ENCODE measurements around the gene WDR76. TPM values are rescaled to one million over a fixed set of nuclear protein-coding genes. Genes with fewer than 3 reads are reported as not detected.
"Not testable (repeated sequence)": the region's sequence is repeated elsewhere in the genome, so short reads cannot be mapped to it uniquely, and the experiment has no call there.

The WDR76 gene
- polyA plus RNA-seq (ENCODE audit: insufficient read length), result 7.3 TPM

- DNase-seq, result peak; percentile 85
These were observed at the start of gene WDR76 for GRCh38 chr15:43826508-43827341. Gene WDR76, plus strand, starts transcription at chr15:43827002. Its CDS starts 31 bp downstream, at chr15:43827033.

- peak; percentile 78 for DNase-seq
These were observed 49.4 kb upstream of the WDR76 start for GRCh38 chr15:43777267-43777914.

- DNase-seq, result no peak
These were observed 47.8 kb upstream of the WDR76 start for GRCh38 chr15:43779016-43779415.

GRCh38 chr15:43789409-43789808 is 37.4 kb upstream of the WDR76 start:
- DNase-seq, result no peak

DNA sequence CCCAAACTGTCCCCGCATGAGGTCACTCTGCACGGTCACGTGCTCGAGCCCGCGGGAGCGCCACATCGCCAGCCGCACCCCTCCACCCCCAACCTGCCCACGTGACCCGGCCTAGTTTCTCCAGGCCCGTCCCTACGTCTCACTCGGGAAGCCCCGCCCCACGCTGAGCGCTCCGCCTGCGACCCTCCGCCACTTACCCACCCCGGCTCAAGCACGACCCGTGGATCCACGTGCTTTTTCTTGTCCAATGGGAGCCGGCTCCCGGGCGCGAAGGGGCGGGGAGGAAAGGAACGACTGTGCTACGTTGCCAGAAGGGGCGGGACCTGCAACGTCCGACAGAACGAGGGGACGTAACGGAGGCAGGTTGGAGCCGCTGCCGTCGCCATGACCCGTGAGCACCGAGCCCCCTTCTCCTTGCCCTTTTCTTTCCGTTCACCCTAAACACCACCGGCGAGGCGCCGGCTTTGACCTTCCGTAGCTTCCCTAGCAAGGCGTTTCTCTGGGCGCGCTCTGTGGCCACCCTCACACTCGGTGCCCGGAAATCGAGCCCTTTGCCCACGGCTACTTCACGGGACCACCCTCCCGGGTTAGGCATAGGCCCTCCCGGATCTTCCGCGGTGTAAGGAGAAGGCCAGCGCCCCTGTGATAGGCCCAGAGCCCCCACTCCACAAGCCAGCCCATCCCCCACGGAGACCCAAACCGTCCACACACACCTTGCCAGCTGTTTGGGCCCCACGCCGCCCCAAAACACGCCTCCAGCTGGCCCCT is 34.6 kb upstream of the WDR76 start, which contains the start of gene SERF2:
Gene SERF2, plus strand, starts transcription at position 328 of the 768 bp plus-strand sequence. Its CDS starts 57 bp downstream, at position 385.
- DNase-seq, result peak; percentile 100

GRCh38 chr15:43792761-43793476 is 33.9 kb upstream of the WDR76 start:
- peak; percentile 30 for DNase-seq

DNA sequence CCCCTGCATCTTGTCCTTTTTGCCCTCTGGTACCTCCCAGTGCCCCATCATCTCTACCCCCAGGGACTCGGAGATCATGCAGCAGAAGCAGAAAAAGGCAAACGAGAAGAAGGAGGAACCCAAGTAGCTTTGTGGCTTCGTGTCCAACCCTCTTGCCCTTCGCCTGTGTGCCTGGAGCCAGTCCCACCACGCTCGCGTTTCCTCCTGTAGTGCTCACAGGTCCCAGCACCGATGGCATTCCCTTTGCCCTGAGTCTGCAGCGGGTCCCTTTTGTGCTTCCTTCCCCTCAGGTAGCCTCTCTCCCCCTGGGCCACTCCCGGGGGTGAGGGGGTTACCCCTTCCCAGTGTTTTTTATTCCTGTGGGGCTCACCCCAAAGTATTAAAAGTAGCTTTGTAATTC is 33.2 kb upstream of the WDR76 start:
- DNase-seq, result no peak

GRCh38 chr15:43794269-43795037 is 32.3 kb upstream of the WDR76 start:
- DNase-seq, result no peak

DNA sequence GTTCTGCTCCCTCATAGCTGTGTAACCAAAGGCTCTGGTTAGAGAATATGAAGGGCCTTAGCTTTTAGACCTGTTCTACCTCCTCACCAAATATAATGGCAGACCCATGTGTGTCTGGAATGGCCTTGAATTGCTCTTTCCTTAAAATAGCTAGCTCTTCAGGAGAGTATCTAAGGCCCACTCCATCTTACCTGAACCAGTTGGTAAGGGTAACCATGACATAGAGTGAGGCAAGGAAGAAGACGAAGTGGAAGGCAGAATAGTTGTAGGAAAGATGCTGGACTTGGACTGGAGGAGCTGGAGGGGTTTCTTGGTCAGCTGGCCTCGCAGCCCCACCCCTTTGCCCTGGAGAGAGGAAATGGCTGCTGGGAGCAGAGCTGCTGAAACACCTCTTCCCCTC is 31.6 kb upstream of the WDR76 start:
- DNase-seq, result no peak

- DNase-seq, result no peak
These were observed 30.8 kb upstream of the WDR76 start for GRCh38 chr15:43795997-43796396.

DNA sequence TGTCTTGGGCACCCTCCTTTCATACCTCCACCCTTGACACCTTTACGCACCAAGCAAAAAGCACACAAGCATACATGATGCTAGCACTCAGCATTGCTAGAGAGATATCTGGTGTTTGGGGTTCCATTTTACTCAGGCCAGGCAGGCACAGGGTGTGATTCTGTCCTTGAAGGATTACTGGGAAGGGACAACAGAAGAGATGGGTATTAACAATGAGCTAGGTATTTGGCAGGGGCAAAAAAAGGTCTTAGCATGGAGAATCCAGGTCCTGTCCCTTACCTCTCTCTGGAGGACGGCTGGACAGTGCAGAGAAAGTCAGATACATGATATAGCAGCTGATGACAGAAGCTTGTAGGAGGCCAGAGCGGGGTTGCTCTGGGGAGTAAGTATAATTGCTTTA is 30.2 kb upstream of the WDR76 start:
- DNase-seq, result no peak

- DNase-seq, result no peak
These were observed 27.4 kb upstream of the WDR76 start for GRCh38 chr15:43799209-43799944.

DNA sequence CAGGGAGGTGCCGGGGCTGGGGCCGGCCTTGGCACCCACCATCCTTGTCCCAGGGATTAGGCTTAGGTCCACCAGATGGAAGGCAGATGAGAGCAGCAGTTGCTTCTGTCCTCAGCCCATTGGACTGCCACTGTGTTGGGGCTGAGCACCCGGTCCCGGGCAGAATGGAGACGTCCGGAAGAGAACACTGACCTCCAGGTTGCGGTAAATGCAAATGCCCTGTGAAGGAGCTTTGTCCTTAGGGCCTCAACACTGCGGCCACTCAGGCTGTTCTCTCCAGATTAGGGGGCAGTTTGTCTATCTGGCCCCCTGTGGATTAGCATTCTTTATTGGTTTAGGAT is 26.9 kb upstream of the WDR76 start, which contains the start of gene SERINC4:
Gene SERINC4, minus strand, starts transcription at position 276 of the 341 bp plus-strand sequence. Its CDS starts 234 bp downstream, at position 42.
- no peak for DNase-seq

DNA sequence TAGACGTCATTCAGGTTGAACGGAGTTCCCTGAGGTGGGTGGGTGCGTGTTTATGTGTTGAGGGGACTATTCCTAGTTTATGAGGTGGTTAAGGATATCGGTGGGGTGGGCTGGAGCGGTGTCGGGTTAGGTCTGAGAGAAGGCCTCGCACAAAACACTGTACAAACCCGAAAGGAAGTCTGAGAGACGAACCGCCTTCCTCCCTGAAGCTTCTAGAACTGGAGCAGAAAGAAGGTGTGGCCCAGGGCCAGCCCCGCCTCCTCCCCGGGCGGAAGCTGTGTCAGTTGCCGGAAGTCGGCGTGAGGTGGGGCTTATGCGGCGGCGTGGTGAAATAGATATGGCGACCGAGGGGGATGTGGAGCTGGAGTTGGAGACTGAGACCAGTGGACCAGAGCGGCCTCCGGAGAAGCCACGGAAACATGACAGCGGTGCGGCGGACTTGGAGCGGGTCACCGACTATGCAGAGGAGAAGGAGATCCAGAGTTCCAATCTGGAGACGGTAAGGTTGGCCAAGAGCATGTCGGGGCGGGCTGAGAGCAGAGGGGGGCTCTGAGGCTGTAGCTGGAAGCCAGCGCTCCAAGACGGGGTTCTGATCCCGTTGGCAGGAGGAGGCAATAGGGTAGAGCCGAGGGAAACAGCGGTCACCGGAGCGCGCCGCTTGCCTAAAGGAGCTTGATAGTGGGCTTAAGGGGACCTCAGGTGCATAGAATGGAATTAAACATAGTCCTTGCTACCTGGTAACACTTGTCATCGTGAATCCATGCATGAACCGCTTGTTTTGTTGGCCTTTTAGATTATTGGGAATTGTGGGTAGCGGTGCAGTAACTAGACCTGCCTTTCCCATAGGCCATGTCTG is 26.3 kb upstream of the WDR76 start, which contains the start of gene HYPK:
Gene HYPK, plus strand, starts transcription at position 314 of the 856 bp plus-strand sequence. Its CDS starts 24 bp downstream, at position 338.
- peak; percentile 95 for DNase-seq

DNA sequence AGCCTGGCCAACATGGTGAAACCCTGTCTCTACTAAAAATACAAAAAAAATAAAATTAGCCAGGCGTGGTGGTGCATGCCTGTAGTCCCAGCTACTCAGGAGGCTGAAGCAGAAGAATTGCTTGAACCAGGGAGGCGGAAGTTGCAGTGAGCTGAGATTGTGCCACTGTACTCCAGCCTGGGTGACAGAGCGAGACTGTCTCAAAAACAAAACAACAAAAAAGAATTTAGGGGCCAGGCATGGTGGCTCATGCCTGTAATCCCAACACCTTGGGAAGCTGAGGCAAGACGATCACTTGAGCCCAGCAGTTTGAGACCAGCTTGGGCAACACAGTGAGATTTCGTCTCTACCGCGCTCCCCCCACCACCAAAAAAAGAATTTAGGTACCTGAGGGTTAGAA is 24.1 kb upstream of the WDR76 start:
- DNase-seq, result not testable (repeated sequence)

DNA sequence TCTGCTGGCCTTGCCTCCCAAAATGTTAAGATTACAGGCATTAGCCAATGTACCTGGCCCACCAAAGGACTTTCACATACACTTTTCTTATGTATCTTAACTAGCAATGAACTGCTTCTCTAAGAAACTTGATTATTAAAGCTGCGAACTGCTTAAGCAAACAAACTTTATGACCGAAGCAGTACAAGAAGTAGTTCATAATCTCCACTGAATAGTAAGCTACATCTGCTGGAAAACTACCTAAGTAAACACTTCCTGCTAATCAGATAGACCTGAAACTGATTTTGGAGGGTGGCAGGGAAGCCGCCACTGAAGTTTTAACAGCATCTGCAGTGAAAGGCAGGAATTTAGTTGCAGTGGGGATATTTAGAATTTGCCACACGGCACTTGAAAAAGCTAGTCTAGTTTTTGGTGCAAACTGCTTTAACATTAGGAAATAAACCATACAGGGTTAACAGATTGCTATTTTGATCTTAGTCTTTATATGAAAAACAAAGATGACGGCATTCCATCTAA is 18.3 kb upstream of the WDR76 start:
- DNase-seq, result no peak

- DNase-seq, result no peak
These were observed 17.7 kb upstream of the WDR76 start for GRCh38 chr15:43808960-43809678.

- DNase-seq, result not testable (repeated sequence)
These were observed 11.7 kb upstream of the WDR76 start for GRCh38 chr15:43815064-43815463.

- DNase-seq, result no peak
These were observed 5.3 kb upstream of the WDR76 start for GRCh38 chr15:43821505-43821904.

Measured in hindlimb muscle (tissue), 1 donor.